GM12873 (cell line): ENCODE results near the gene ATP13A1.

Source experiments
- TF ChIP-seq, protein P1 (sequence below): IDR thresholded peaks from 2 replicates; pipeline ENCODE4 v1.5.1; 2012; ENCODE audit warnings: low read depth, mild to moderate bottlenecking, moderate library complexity, low read length, control low read depth; ENCODE audit not compliant: insufficient read depth; ENCODE audit errors: missing control alignments

ATP13A1 gene

DNA sequence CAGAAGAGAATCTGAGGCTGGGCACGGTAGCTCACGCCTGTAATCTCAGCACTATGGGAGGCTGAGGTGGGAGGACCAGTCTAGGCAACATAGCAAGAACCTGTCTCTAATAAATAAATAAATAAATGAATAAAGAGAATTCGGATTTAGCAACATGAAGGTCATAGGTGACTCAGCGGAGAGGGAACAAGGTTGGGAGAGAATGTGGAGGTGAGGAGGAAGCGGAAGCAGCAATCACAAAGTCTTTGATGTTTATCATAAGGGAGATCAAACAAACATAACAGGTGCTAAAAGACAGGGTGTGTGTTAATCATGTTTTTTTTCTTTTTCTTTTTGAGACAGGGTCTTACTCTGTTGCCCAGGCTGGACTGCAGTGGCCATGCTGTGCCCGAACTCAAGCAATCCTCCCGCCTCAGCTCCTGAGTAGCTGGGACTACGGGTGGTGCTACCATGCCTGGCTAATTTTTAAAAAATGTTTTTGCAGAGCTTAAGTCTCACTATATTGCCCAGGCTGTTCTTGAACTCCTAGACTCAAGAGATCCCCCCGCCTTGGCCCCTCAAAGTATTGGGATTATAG lies 61.3 kb downstream of the ATP13A1 start:
- TF ChIP-seq, protein P1, sequence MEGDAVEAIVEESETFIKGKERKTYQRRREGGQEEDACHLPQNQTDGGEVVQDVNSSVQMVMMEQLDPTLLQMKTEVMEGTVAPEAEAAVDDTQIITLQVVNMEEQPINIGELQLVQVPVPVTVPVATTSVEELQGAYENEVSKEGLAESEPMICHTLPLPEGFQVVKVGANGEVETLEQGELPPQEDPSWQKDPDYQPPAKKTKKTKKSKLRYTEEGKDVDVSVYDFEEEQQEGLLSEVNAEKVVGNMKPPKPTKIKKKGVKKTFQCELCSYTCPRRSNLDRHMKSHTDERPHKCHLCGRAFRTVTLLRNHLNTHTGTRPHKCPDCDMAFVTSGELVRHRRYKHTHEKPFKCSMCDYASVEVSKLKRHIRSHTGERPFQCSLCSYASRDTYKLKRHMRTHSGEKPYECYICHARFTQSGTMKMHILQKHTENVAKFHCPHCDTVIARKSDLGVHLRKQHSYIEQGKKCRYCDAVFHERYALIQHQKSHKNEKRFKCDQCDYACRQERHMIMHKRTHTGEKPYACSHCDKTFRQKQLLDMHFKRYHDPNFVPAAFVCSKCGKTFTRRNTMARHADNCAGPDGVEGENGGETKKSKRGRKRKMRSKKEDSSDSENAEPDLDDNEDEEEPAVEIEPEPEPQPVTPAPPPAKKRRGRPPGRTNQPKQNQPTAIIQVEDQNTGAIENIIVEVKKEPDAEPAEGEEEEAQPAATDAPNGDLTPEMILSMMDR: no peak

DNA sequence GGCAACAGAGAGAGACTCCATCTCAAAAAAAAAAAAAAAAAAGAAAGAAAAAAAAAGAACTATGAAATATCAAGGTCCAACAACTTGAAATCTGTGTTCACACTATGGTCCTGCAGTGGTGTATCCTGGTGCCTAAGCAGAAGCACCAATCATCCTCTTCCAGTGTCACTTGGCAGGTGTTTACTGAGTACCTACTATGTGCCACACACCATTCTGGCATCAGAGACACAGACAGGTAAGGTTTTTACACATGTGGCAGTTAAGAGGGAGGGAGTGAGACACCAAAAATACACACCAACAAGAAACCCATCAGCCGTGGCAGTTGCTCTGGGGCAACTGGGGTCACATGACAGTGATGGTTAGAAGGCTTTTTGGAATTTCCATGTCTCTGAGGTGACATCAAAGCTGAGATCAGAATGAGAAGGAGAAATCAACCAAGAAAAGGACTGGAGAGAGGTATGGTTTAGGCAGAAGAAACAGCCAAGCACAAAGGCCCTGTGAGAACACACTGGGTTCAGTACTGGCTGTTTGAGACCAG lies 62.6 kb downstream of the ATP13A1 start:
- TF ChIP-seq, protein P1: no peak

DNA sequence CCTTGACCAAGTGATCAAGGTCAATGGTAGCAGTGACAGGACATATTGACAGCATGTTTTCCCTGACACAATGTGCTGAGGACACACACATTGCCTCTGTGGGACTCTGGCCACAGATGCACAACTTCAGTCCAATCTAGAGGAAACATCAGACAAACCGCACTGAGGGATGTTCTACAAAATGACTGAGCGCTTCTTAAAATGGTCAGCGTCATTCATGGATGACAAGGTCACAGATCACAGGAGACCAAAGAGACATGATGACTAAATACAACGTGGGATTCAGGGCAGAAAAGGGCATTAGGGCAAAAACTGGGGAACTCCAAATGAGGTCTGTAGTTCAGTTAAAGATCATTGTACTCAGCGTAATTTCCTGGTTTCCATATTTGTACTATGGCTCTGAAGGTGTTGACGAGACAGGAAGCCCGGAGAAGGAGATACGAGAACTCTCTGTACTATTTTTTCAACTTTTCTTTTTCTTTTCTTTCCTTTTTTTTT lies 65.6 kb downstream of the ATP13A1 start:
- TF ChIP-seq, protein P1: no peak
